ENCODE measurements around the gene IL1RN. TPM values are rescaled to one million over a fixed set of nuclear protein-coding genes. Genes with fewer than 3 reads are reported as not detected.

The IL1RN gene
- total RNA-seq, 1 donor from 2014 or later, result 16.0 TPM

Other genes with a start within 250 kb of the IL1RN start
- not detected for gene IL37, start 216.4 kb upstream of the IL1RN start, total RNA-seq
- 0.20 TPM for gene IL36G, start 149.6 kb upstream of the IL1RN start, total RNA-seq
- not detected for gene IL36A, start 122.1 kb upstream of the IL1RN start, total RNA-seq
- not detected for gene IL36B, start 74.7 kb upstream of the IL1RN start, total RNA-seq
- not detected for gene IL36RN, start 68.4 kb upstream of the IL1RN start, total RNA-seq
- not detected for gene IL1F10, start 59.6 kb upstream of the IL1RN start, total RNA-seq
- 60.3 TPM for gene PSD4, start 46.4 kb downstream of the IL1RN start, total RNA-seq
- gene PAX8, start 151.3 kb downstream of the IL1RN start, total RNA-seq, result 0.65 TPM

Measured in left lobe of liver (tissue), 1 donor.